GM18951 (cell line): ENCODE results near the gene FLNB.

Source experiments
- POLR2A ChIP-seq: IDR thresholded peaks from 4 replicates; pipeline ENCODE4 v1.6.1; 2011; ENCODE audit warnings: mild to moderate bottlenecking; ENCODE audit not compliant: insufficient read length, insufficient read depth; ENCODE audit errors: extremely low read depth
- in situ Hi-C: fragments of 300-500 bp; cut with MboI; formaldehyde crosslinking; loops from one replicate; pipeline ENCODE4 v1.12.0; 2022; ENCODE audit warnings: low sequenced_read_pairs, mixed read lengths, inconsistent platforms; ENCODE audit not compliant: unreplicated experiment

FLNB gene

DNA sequence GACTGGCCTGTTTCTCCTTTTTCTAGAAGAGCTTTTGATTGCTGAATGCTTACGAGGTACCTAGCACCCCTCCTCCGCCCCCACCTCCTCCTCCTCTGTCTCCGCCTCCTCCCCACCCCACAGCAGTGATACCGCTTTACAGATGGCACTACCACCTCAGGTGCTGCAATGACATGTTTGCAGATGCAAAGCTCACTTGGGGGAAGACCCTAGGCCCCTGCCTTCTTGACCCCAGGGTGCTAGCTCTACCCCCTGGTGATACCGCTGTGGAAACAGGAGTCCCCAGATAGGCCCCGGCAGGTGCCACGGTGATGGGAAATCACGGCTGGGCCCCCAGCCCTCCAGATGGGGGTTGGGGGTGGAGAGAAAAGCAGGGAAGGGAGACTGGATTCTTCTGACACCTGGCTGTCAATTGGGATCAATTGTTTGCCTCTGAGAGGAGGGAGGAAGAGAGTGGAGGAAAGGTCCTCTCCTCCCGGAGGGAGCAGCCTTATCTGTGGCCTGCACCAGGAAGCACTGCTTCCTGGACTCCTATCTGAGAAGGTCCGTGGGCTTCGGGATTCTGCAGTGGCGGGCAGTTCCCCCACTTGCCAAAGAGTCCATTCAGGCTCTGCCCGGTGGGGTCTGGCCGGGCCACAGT, 164.9 kb downstream of the FLNB start:
- no peak for TF ChIP-seq POLR2A
- in situ Hi-C loops: loop anchor here (10.0 kb wide), 1 partner anchor 158 kb away; no protein-coding TSS in a partner anchor

DNA sequence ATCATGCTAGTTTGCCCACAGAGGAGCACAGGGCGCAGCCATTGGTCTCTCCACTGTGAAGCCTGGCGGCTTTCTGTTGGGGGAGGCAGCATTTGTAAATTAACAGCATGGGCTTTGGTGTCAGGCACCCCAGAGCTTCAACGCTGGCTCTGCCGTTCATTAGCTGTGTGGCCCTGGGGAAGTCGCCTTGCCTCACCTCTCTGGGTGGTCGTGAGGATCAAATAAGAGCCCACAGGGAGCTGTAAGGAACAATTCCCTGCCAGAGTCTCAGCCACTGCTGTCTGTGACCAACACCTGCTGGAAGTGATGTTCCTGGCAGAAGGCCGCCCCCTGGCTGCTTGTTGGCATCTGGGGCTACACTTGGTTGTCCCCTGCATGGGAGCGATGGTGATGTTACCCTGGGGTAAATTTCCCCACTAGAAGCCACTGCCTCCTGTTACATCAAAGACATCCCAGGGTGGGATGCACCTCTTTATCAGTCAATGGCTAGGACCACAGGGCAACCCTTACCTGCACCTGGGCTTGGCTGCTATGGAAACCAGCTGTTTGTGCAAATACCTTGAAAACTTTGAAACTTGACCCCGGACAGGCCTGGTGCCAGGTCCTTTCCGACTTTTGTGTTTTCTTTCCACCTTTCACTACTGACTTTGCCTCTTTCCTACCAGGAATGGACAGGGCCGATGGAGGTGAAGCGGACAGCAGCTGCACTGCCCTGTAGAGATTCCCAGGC, 165.6 kb downstream of the FLNB start:
- in situ Hi-C loops: loop anchor here (10.0 kb wide), 1 partner anchor 159 kb away; no protein-coding TSS in a partner anchor
- TF ChIP-seq POLR2A: no peak

DNA sequence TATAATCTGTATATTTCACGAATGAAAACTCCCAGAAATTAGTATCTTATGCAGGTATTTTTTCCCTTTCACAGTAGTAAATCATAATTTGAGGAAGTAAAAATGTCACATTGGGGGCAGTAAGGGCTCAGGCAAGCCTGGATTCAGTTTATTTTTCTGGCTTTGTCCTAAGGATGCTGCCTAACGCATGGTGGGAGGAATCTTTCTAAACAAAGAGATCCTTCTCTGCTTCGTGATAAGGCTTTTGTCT, 166.9 kb downstream of the FLNB start:
- in situ Hi-C loops: loop anchor here (10.0 to 25.0 kb wide), 2 partner anchors 160 to 362 kb away; partner anchors contain the start of gene ACOX2
- TF ChIP-seq POLR2A: no peak

DNA sequence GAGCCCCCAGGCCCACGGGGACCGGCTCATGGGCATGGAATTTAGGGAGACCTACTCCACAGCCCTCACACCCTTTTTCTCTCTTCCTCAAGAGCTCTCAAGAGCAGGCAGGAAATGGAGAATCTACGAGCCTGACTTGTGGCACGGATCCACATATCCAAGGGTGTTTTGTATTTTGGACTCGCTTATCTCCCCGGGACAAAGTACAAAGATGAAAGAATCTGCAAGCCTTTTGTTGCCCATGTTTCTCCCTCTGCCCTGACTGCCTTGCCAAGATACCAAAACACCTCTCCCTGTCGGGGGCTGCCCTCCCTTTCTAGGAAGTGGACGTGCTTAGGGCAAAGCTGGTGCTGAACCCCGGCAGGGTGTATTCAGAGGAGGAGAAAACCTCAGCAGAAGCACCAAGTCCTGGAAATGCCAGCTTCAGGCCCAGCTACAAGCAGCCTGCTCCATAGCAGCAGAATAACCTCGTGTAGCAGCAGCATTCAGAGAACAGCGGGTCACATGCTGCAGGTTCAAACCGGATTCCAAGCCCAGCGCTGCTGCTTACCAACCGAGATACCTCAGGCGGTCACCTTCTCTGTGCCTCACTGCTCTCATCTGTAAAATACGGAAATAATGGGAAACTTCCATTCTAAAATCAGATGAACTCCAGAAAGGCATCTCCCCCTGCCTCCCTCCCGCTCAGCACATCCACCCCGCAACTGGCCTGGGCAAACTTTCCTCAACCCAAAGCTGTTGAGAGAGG, 167.4 kb downstream of the FLNB start:
- in situ Hi-C loops: loop anchor here (10.0 to 25.0 kb wide), 2 partner anchors 161 to 362 kb away; partner anchors contain the start of gene ACOX2
- TF ChIP-seq POLR2A: no peak

DNA sequence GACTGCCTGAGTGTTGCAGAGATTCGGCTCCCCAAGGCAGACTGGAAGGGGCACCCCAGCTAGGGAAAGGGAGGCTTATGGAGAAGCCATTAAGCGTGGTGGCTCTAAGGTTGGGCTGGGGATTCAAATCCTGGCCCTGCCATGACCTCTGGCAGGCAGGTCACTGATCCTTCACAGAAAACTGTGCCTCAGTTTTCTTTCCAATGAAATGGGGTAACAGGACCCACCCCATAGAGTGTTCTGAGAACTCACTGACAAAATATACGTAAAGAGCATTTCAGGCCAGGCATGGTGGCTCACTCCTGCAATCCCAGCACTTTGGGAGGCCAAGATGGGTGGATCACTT, 167.9 kb downstream of the FLNB start:
- in situ Hi-C loops: loop anchor here (10.0 to 25.0 kb wide), 2 partner anchors 161 to 361 kb away; partner anchors contain the start of gene ACOX2
- no peak for TF ChIP-seq POLR2A

DNA sequence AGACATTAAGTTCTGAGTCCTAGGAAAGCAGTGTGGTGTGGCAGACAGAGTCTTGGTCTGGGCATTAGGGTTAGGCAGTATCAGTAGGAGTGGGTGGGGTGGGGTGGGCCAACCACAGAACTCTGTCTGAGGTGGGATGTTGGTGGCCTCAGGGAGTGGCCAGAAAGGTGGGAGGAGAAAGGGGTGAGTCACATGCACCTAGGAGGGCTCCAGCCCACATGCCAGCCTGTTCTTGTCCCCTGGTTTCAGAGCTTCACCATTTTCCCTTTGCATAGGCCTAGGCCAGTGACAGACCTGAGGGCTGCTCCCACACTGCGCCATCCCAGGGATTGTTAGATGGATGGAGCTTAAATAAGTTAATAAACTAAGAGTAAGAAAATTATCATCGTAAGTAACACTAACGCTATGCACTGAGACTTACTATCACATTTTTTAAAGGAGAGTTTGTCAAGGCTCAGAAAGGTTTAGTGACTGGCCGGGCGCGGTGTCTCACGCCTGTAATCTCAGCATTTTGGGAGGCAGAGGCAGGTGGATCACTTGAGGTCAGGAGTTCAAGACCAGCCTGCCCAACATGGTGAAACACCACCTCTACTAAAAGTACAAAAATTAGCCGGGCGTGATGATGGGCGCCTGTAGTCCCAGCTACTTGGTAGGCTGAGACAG, 168.7 kb downstream of the FLNB start:
- in situ Hi-C loops: loop anchor here (10.0 to 25.0 kb wide), 2 partner anchors 162 to 360 kb away; partner anchors contain the start of gene ACOX2
- no peak for TF ChIP-seq POLR2A

DNA sequence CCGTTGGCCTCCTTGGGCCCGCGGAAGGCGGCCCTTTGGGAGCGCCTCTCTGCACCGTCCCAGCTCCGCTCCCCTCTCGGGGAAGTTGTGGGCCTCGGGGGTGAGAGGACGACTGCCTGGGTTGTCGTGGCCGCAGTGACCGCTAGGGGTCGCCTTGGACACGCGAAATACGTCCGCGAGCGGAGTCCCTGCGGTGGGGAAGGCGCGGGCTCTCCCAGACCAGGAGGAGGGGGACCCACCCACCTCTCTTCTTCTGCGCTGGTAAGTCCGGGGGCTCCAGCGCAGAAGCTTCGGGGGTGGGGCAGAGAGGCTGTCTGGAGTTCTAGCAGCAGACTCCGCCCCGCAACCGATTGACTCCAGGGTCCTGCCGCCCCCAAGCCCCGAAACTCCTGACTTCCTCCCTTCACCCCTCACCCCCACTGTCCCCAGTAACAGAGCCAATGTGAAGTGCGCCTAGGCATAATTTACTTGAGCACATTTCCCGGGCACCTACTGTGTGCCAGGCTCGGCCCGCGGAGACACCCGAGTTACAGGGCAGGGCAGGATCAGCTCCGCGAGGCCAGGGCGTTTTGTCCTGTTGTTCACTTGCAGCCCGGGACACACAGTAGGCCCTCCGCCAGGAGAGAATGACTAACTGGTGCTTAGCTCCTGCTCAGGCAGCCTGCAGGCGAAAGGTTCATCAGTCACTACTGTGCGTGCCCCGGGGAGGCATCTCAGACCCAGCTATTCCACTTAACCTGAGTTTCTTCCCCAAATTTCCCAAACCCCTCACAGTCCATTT, 169.7 kb downstream of the FLNB start:
- TF ChIP-seq POLR2A: no peak
- in situ Hi-C loops: loop anchor here (10.0 to 25.0 kb wide), 2 partner anchors 163 to 359 kb away; partner anchors contain the start of gene ACOX2

DNA sequence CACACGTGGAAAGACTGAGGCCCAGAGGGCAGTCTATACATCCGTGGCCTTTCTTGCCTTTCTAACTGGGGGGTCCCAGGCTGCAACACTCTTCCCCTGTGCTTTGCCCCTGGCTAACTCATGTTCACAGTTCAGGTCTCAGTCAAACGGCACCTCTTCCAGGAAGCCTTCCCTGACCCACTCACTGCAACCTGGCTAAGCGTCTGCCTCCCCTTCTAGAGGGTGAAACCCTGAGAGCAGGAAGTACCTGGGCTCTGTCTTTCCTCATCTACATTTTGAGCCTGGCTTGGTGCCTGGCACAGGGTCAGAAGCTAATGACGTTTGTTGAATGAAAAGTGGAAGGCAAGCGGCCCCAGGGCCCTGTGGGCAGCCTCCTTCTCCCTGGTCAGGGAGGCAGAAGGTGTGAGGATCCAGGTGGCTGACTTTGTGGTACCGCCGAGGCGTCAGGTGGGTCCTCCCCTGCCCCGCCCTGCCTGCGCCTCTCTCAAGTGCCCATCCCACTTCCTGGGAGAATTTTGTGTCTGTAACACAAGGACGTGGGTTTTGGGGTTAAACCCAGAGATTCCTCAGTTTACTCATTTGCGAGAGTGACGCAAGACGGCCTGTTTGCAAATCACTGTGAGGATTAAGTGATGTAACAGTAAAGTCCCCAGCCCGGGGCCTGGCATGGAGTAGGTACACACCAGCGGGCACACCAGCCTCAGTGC, 170.5 kb downstream of the FLNB start:
- in situ Hi-C loops: loop anchor here (10.0 to 25.0 kb wide), 2 partner anchors 164 to 359 kb away; partner anchors contain the start of gene ACOX2
- no peak for TF ChIP-seq POLR2A

DNA sequence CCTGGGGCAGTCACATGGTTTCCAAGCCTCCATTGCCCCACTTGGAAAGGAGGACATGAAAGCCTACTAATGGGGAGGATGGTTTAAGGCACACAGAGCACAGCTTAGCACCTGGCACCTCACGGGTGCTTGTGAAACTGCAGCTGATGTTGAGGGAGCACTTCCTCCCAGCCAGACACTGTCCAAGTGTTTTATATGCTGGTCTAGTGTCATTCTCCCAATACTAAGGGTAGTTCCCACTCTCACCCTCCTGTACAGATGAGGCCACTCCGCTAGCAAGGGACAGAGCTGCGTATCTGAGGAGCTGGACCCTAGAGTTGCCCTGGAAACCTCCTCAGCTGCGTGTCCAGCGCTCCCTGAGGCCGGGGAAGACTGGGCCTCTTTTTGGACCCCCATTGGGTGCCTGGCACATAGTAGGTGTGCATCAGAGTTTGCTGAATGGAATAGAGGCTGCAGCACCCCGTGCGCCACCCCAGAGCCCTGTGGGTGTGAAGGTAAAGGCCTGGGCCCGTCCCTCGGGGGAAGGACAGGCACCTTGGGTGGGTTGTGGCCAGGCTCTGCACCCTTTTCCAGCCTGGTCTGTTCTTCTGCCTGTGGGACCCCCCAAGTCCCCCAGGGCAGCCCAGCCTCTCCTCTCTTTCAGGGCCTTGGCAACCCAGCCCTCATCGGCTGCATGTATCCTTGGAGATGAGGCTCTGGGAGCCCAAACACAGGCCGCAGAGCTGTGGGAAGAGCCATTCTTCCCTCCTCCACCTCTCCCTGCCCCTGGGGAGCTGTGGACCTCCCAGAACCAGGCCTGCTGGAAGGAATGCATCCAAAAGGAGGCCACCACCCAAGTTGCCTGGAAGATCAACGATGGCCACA, 171.2 kb downstream of the FLNB start:
- no peak for TF ChIP-seq POLR2A
- in situ Hi-C loops: loop anchor here (5.0 to 25.0 kb wide), 3 partner anchors 123 to 358 kb away; partner anchors contain the start of gene ACOX2

DNA sequence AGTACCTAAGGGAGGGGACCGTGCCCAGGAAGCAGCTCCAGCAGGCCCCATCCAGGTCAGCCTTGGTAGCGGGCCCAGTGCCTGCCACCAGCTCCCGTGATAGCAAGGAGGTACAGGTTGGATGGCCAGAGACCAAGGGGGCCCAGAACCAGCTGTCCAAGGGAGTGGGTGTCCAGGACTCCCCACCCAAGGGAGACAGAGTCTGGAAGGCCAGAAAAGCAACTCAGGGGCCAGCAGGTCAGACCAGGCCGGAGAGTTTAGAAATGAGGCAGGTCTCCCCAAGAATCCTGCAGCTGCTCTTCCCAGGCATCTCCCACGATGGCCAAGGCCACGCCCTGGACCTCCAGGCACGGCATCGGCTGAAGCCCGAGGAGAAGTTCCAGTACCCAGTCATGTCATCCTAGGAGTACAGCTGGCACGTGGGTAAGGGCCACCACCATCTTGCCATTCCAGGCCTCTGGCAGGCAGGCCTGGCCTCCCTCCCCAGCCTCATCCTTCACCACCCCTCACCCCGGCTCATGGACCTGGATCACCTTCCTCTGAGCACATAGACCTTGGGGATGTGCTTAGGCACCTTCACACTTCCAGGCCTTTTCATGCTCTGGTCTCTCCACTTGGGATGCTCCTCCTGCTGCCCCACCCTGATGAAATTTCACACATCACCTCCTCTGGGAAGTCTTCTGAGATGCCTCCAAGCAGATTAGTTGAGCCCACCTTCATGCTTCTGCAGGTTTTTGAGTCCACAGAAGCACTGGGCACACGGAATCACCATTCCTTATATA, 172.1 kb downstream of the FLNB start:
- TF ChIP-seq POLR2A: no peak
- in situ Hi-C loops: loop anchor here (5.0 to 25.0 kb wide), 2 partner anchors 122 to 357 kb away; partner anchors contain the start of gene ACOX2
